HG02884 (cell line): Measurements from ENCODE around the gene COLEC12.
"Not testable (repeated sequence)": the region's sequence is repeated elsewhere in the genome, so short reads cannot be mapped to it uniquely, and the experiment has no call there.

Experiments used
- ATAC-seq: cut with Tn5 transposase; IDR thresholded peaks from one replicate; pipeline ENCODE4 v1.9.1; 2021; ENCODE audit warnings: mild to moderate bottlenecking, moderate library complexity; ENCODE audit not compliant: unreplicated experiment

Gene COLEC12

GRCh38 chr18:415617-416612 lies 84.6 kb downstream of the COLEC12 start:
- ATAC-seq: no peak

DNA sequence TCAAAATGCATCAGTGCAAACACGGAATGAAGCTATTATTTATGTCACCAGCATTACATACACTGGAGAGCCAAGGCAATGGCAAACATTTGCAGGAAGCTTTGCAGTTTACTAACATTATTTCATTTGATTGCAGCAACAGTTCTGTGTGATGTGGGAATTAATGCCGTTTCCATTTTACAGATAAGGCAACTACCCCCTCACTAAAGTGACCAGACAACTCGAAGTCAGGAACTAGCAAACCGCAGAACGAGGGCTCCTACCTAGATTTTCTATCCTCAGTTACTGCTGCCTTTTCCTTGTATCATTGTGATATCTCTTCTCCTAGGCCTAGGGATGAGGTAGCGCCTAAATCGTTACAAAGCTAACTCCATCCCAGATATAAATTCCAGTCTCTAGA lies 85.5 kb downstream of the COLEC12 start:
- no peak for ATAC-seq

DNA sequence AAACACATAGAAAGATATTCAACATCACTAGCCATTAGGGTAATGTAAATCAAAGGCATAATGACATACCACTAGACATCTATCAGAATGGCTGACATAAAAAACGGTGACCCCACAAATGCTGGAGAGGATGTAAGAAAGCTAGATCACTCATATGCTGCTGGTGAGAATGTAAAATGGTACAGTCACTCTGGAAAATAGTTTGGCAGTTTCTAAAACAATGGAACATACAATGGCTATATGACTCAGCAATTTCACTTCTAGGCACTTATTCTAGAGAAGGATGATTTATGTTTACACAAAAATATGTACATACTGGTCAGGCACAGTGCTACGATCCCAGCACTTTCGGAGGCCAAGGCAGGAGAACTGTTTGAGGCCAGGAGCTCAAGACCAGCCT lies 87.3 kb downstream of the COLEC12 start:
- ATAC-seq: no peak

GRCh38 chr18:410047-410455 lies 90.5 kb downstream of the COLEC12 start:
- ATAC-seq: no peak

DNA sequence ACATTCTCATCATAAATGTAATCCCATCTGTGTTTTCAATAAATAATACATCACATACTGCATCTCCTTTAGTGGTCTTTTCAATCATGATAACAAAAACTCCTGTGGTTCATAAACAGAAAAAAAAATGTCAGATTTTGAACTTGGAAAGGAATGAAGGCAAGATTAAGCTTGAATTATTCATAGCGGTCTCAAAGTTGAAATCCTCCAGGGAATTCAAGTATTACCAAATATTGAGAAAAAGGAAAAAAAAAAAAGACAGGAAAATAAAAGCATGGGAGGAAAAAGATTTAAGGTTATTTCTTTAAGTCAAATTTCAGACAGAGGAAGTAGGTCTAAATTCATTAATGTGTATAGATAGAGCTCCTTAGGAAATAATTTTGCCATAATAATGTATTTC lies 92.1 kb downstream of the COLEC12 start:
- no peak for ATAC-seq

DNA sequence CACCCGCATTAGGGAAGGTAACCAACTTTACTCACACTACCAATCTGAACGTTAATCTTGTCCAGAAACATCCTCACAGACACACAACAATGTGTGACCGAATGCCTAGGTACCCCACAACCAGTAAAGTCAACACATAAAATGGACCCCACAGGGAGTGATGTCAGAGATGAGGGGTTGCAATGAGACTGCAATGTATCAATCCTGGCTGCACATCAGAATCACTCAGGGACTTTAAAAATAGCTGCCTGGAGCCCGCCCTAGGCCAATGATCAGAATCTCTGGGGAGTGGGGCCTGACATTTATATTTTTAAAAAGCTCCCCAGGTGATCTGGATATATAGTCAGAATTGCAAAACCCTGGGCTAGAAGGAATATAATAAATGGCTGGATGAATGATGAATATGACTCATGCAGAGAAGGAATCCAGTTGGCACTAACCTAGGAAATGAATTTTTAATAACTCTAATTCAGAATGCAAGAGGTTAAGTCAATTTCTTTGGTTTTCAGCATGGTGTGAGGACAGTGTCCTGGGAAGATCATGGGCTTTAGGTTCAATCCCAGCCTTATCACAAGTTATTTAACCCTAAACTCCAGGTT lies 92.8 kb downstream of the COLEC12 start:
- ATAC-seq: no peak

GRCh38 chr18:407191-407590 lies 93.3 kb downstream of the COLEC12 start:
- no peak for ATAC-seq

GRCh38 chr18:406677-407076 lies 93.8 kb downstream of the COLEC12 start:
- no peak for ATAC-seq

GRCh38 chr18:405006-405405 lies 95.5 kb downstream of the COLEC12 start:
- not testable (repeated sequence) for ATAC-seq

DNA sequence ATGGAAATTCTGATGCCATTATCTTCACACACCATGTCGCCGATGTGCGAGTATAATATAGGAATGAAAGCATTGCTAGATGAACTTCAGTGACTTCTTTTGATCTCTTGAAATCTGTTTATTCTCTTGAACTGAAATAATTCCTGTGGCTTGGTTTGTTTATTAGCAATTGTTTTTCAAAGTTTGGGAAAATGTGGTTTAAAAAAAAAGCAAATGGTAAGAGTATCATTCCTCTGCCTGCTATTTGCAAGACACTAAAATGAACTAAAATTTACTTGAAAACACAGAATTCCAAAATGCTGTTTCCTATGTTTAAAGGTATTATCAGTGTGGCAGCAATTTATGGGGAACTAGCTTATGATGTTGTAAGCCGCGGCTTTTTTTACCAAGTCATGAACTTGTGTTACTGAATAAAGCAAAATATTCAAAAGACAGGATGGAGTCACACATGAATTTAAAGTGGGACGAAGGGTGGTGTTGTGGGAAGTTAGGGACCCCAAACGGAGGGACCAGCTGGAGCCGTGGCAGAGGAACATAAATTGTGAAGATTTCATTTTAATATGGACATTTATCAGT lies 96.4 kb downstream of the COLEC12 start:
- ATAC-seq: no peak

DNA sequence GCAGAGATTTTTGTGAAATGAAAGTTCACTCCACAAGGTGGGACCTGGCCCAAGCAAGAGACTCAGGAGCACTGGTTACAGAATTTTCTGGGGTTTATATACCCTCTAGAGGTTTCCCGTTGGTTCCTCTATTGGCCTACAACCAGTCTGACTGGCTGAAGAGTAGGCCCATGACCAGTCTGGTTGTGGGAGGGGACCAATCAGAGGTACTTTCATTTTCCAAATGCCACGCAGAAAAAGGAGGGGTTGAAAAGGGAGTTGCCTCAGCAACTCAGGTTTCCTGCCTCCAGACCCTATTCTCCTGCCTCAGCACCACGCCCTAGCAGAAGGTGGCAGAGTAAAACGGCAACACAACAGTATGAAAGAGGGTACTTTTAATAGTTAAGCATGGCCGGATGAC lies 98.4 kb downstream of the COLEC12 start:
- no peak for ATAC-seq

- no peak for ATAC-seq
Measured at GRCh38 chr18:400456-400855, 100.0 kb downstream of the COLEC12 start.

DNA sequence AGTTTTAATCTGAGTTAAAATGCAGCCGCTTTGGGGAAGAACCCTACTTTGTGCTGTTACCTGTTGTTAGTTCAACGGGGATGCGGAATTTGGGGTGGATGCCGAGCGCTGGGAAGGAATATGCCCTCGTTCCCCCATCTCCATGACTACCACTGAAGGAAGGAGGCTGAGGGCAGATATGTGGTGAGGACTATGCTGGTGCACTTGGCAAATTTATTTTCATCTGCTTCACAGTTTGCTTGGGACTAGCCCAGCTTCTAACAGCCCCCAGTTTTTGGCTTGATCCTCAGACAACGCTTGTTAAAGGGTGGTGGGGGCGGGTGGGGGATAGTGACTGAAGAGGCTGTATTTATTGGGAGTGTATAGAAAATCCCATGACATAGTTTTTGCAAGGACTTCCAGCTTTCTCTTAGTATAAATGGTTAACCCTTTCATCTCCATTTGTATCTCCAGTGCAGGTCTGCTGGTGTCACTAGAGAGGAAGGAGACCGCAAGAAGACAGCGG lies 100.8 kb downstream of the COLEC12 start:
- no peak for ATAC-seq

DNA sequence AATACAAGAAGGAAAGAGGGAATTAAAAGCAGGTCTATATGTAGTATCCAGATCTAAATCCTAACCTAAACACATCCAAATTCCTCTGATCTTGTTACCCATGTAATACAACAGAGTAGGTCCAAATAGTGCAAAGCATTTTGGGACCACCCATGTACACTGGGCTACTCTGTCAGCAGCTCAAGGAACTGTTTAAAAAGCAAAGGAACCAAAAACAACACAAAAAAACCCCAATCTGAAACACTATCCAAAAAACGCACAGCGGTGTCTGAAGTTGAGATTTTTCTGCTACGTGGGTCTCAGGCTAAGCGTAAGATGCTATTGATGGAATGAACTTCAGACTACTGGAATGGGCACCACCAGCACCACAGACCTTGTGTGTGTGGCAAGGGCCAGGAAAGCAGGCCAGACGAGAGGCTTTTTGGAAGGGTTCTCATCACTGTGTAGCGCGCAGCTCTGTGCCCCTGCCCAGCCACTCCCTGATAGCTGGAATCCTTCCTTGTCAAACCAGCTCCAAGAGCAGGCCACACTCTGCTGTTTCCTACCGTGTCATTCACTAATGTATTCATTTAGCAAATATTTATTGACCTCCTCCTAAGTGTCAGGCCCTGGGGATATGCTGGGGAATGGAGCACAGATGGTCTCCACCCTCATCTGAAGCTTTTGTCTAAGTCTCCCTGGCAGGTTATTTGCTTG lies 101.4 kb downstream of the COLEC12 start:
- no peak for ATAC-seq

- no peak for ATAC-seq
Measured at GRCh38 chr18:396556-396955, 103.9 kb downstream of the COLEC12 start.

DNA sequence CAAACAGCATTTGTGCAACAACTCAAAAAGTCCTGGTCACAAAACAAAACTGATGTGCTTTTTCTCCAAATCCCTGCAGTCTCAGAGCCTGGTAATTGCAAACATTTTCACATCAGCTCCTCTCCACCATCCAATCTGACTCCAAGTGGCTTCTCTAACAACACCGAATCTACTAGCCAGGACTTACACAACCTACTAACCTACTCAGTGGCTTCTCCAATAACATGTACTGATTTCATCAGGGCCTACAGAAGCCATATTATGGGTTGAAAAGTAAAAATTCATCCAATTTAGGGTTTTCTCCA lies 104.3 kb downstream of the COLEC12 start:
- no peak for ATAC-seq

- ATAC-seq: no peak
Measured at GRCh38 chr18:395456-396250, 104.8 kb downstream of the COLEC12 start.

- ATAC-seq: no peak
Measured at GRCh38 chr18:394987-395362, 105.5 kb downstream of the COLEC12 start.

- ATAC-seq: no peak
Measured at GRCh38 chr18:394262-394986, 106.1 kb downstream of the COLEC12 start.

- ATAC-seq: no peak
Measured at GRCh38 chr18:393574-393957, 106.9 kb downstream of the COLEC12 start.
